ENCODE data around the gene MEGF11. TPM values are rescaled to one million over a fixed set of nuclear protein-coding genes. Genes with fewer than 3 reads are reported as not detected.

Gene MEGF11
- total RNA-seq, 5 donors from 2014 or later (not counting 1 experiment from before 2014, with no cell fraction given), result 0.20 TPM; not detected in 4

GRCh38 chr15:66231394-66232266 is 21.9 kb downstream of the MEGF11 start:
- WGBS (ENCODE audit: insufficient coverage), result 75% methylated on average over 4 of the region's 8 CpGs
- Histone ChIP-seq H3K36me3 (ENCODE audit: control insufficient read depth in 2 of 2, extremely low read depth in 1 of 2, insufficient read depth in 1 of 2, low read length in 1 of 2) (no peaks in the 10 kb centered on the region), H3K9me3 (no peaks in the 10 kb centered on the region), H3K27ac (ENCODE audit: low read length) (no peak overlapping the region), H3K4me3 (ENCODE audit: control insufficient read depth in 1 of 2, extremely low read depth in 1 of 2, low read length in 1 of 2) (no peak overlapping the region), H3K27me3 (replicated peaks in 1 of 2; ENCODE audit: control insufficient read depth in 2 of 2, extremely low read depth in 1 of 2, insufficient read depth in 2 of 2, low read length in 1 of 2) (peaks cover 3 to 31% of the 10 kb centered on the region in 2 experiments), H3K4me1 (ENCODE audit: control insufficient read depth in 1 of 2, extremely low read depth in 1 of 2, insufficient read depth in 2 of 2, low read length in 2 of 2) (no peaks in the 10 kb centered on the region)
- ChIA-PET POLR2A (no interaction called here), CTCF (interaction anchor here in 1 of 2 donors (0.6 kb wide), 1 partner anchor 27 kb away, joined by 4 read pairs; no protein-coding TSS in a partner anchor)
- DNase-seq (no peak), ATAC-seq (replicated peaks in 1 of 4) (no peak)
- no peaks in the 10 kb centered on the region for H3K4me1 Mint-ChIP-seq
- H3K9me3 Mint-ChIP-seq, result no peaks in the 10 kb centered on the region
- H3K27me3 Mint-ChIP-seq, result peaks cover 9 to 15% of the 10 kb centered on the region in 2 donors
- no peak overlapping the region for H3K27ac Mint-ChIP-seq
- no peak overlapping the region for H3K4me3 Mint-ChIP-seq
- no peaks in the 10 kb centered on the region for H3K36me3 Mint-ChIP-seq

GRCh38 chr15:66229790-66230465 is 23.6 kb downstream of the MEGF11 start:
- no peaks in the 10 kb centered on the region for H3K9me3 ChIP-seq
- no peak overlapping the region for H3K27ac ChIP-seq (ENCODE audit: low read length)
- H3K4me3 ChIP-seq (ENCODE audit: control insufficient read depth in 1 of 2, extremely low read depth in 1 of 2, low read length in 1 of 2), result no peak overlapping the region
- ChIA-PET CTCF (no interaction called here), POLR2A (no interaction called here)
- no peak for DNase-seq
- 89% methylated on average over 4 of the region's 6 CpGs for WGBS (ENCODE audit: insufficient coverage)
- no peaks in the 10 kb centered on the region for H3K36me3 ChIP-seq (ENCODE audit: control insufficient read depth in 2 of 2, extremely low read depth in 1 of 2, insufficient read depth in 1 of 2, low read length in 1 of 2)
- peaks cover 0 to 23% of the 10 kb centered on the region in 2 experiments for H3K27me3 ChIP-seq (replicated peaks in 1 of 2; ENCODE audit: control insufficient read depth in 2 of 2, extremely low read depth in 1 of 2, insufficient read depth in 2 of 2, low read length in 1 of 2)
- peaks cover 3 to 7% of the 10 kb centered on the region in 2 donors for H3K27me3 Mint-ChIP-seq
- no peaks in the 10 kb centered on the region for H3K4me1 ChIP-seq (ENCODE audit: control insufficient read depth in 1 of 2, extremely low read depth in 1 of 2, insufficient read depth in 2 of 2, low read length in 2 of 2)
- H3K36me3 Mint-ChIP-seq, result no peaks in the 10 kb centered on the region
- no peak overlapping the region for H3K4me3 Mint-ChIP-seq
- no peaks in the 10 kb centered on the region for H3K4me1 Mint-ChIP-seq
- no peak for ATAC-seq (replicated peaks in 1 of 4)
- H3K9me3 Mint-ChIP-seq, result no peaks in the 10 kb centered on the region
- H3K27ac Mint-ChIP-seq, result no peak overlapping the region

- H3K27ac Mint-ChIP-seq, result no peak overlapping the region
Measured at GRCh38 chr15:66228807-66229735, 24.5 kb downstream of the MEGF11 start.

GRCh38 chr15:66226736-66227135 is 26.8 kb downstream of the MEGF11 start:
- H3K4me3 Mint-ChIP-seq, result no peak overlapping the region
- Histone ChIP-seq H3K4me3 (ENCODE audit: control insufficient read depth in 1 of 2, extremely low read depth in 1 of 2, low read length in 1 of 2) (no peak overlapping the region), H3K27ac (ENCODE audit: low read length) (no peak overlapping the region), H3K9me3 (no peaks in the 10 kb centered on the region), H3K36me3 (ENCODE audit: control insufficient read depth in 2 of 2, extremely low read depth in 1 of 2, insufficient read depth in 1 of 2, low read length in 1 of 2) (no peaks in the 10 kb centered on the region), H3K27me3 (replicated peaks in 1 of 2; ENCODE audit: control insufficient read depth in 2 of 2, extremely low read depth in 1 of 2, insufficient read depth in 2 of 2, low read length in 1 of 2) (peaks cover 0 to 21% of the 10 kb centered on the region in 2 experiments), H3K4me1 (ENCODE audit: control insufficient read depth in 1 of 2, extremely low read depth in 1 of 2, insufficient read depth in 2 of 2, low read length in 2 of 2) (no peaks in the 10 kb centered on the region)
- WGBS (ENCODE audit: insufficient coverage), result 78% methylated on average over 8 of the region's 8 CpGs
- H3K27ac Mint-ChIP-seq, result no peak overlapping the region
- H3K27me3 Mint-ChIP-seq, result peaks cover 6 to 7% of the 10 kb centered on the region in 2 donors
- no peaks in the 10 kb centered on the region for H3K9me3 Mint-ChIP-seq
- CTCF ChIA-PET, result no interaction called here
- H3K36me3 Mint-ChIP-seq, result no peaks in the 10 kb centered on the region
- H3K4me1 Mint-ChIP-seq, result no peaks in the 10 kb centered on the region
- ATAC-seq (replicated peaks in 1 of 4) (no peak), DNase-seq (no peak)
- POLR2A ChIA-PET, result no interaction called here

More at GRCh38 chr15:66228807-66229735, 24.5 kb downstream of the MEGF11 start:
- Histone ChIP-seq H3K9me3 (no peaks in the 10 kb centered on the region), H3K27ac (ENCODE audit: low read length) (no peak overlapping the region), H3K4me1 (ENCODE audit: control insufficient read depth in 1 of 2, extremely low read depth in 1 of 2, insufficient read depth in 2 of 2, low read length in 2 of 2) (no peaks in the 10 kb centered on the region), H3K4me3 (ENCODE audit: control insufficient read depth in 1 of 2, extremely low read depth in 1 of 2, low read length in 1 of 2) (no peak overlapping the region), H3K27me3 (replicated peaks in 1 of 2; ENCODE audit: control insufficient read depth in 2 of 2, extremely low read depth in 1 of 2, insufficient read depth in 2 of 2, low read length in 1 of 2) (peaks cover 0 to 15% of the 10 kb centered on the region in 2 experiments), H3K36me3 (ENCODE audit: control insufficient read depth in 2 of 2, extremely low read depth in 1 of 2, insufficient read depth in 1 of 2, low read length in 1 of 2) (no peaks in the 10 kb centered on the region)
- ATAC-seq (replicated peaks in 1 of 4) (no peak), DNase-seq (no peak)
- no peaks in the 10 kb centered on the region for H3K4me1 Mint-ChIP-seq
- no peaks in the 10 kb centered on the region for H3K9me3 Mint-ChIP-seq
- H3K27me3 Mint-ChIP-seq, result peaks cover 3 to 6% of the 10 kb centered on the region in 2 donors
- ChIA-PET CTCF (no interaction called here), POLR2A (no interaction called here)
- H3K4me3 Mint-ChIP-seq, result no peak overlapping the region
- WGBS (ENCODE audit: insufficient coverage), result 86% methylated on average over 11 of the region's 13 CpGs
- no peaks in the 10 kb centered on the region for H3K36me3 Mint-ChIP-seq

- Mint-ChIP-seq H3K9me3 (no peaks in the 10 kb centered on the region), H3K36me3 (no peaks in the 10 kb centered on the region), H3K4me3 (no peak overlapping the region), H3K27ac (no peak overlapping the region), H3K4me1 (no peaks in the 10 kb centered on the region), H3K27me3 (peaks cover 10% of the 10 kb centered on the region in 2 donors)
- no peak overlapping the region for H3K27ac ChIP-seq (ENCODE audit: low read length)
- H3K4me3 ChIP-seq (ENCODE audit: control insufficient read depth in 1 of 2, extremely low read depth in 1 of 2, low read length in 1 of 2), result no peak overlapping the region
- POLR2A ChIA-PET, result no interaction called here
- DNase-seq (no peak), ATAC-seq (replicated peaks in 1 of 4) (no peak)
- CTCF ChIA-PET, result no interaction called here
- H3K9me3 ChIP-seq, result no peaks in the 10 kb centered on the region
- WGBS (ENCODE audit: insufficient coverage), result 90% methylated on average over 8 of the region's 10 CpGs
- no peaks in the 10 kb centered on the region for H3K4me1 ChIP-seq (ENCODE audit: control insufficient read depth in 1 of 2, extremely low read depth in 1 of 2, insufficient read depth in 2 of 2, low read length in 2 of 2)
- H3K36me3 ChIP-seq (ENCODE audit: control insufficient read depth in 2 of 2, extremely low read depth in 1 of 2, insufficient read depth in 1 of 2, low read length in 1 of 2), result no peaks in the 10 kb centered on the region
- peaks cover 0 to 25% of the 10 kb centered on the region in 2 experiments for H3K27me3 ChIP-seq (replicated peaks in 1 of 2; ENCODE audit: control insufficient read depth in 2 of 2, extremely low read depth in 1 of 2, insufficient read depth in 2 of 2, low read length in 1 of 2)
Measured at GRCh38 chr15:66225656-66226274, 27.8 kb downstream of the MEGF11 start.

- 67% methylated on average over 3 of the region's 6 CpGs for WGBS (ENCODE audit: insufficient coverage)
- no peaks in the 10 kb centered on the region for H3K36me3 ChIP-seq (ENCODE audit: control insufficient read depth in 2 of 2, extremely low read depth in 1 of 2, insufficient read depth in 1 of 2, low read length in 1 of 2)
- H3K27ac Mint-ChIP-seq, result no peak overlapping the region
- no peaks in the 10 kb centered on the region for H3K36me3 Mint-ChIP-seq
- no peak overlapping the region for H3K4me3 ChIP-seq (ENCODE audit: control insufficient read depth in 1 of 2, extremely low read depth in 1 of 2, low read length in 1 of 2)
- no peak overlapping the region for H3K4me3 Mint-ChIP-seq
- no peak for ATAC-seq (replicated peaks in 1 of 4)
- H3K27me3 ChIP-seq (replicated peaks in 1 of 2; ENCODE audit: control insufficient read depth in 2 of 2, extremely low read depth in 1 of 2, insufficient read depth in 2 of 2, low read length in 1 of 2), result peaks cover 0 to 25% of the 10 kb centered on the region in 2 experiments
- no peaks in the 10 kb centered on the region for H3K9me3 ChIP-seq
- CTCF ChIA-PET, result no interaction called here
- no peaks in the 10 kb centered on the region for H3K9me3 Mint-ChIP-seq
- H3K27me3 Mint-ChIP-seq, result peaks cover 7 to 14% of the 10 kb centered on the region in 2 donors
- no peaks in the 10 kb centered on the region for H3K4me1 ChIP-seq (ENCODE audit: control insufficient read depth in 1 of 2, extremely low read depth in 1 of 2, insufficient read depth in 2 of 2, low read length in 2 of 2)
- POLR2A ChIA-PET, result no interaction called here
- DNase-seq, result no peak
- H3K27ac ChIP-seq (ENCODE audit: low read length), result no peak overlapping the region
- no peaks in the 10 kb centered on the region for H3K4me1 Mint-ChIP-seq
Measured at GRCh38 chr15:66224946-66225345, 28.6 kb downstream of the MEGF11 start.

All from T-cell (primary cell).